Ovary (tissue), 9 donors: ENCODE measurements around the gene PDF. TPM values are rescaled to one million over a fixed set of nuclear protein-coding genes. Genes with fewer than 3 reads are reported as not detected.

Experiments used
- DNase-seq, 5 donors: peaks; one replicate each; pipeline ENCODE4 v3.0.0-alpha.2; 2019 to 2020
- H3K27ac ChIP-seq, 2 donors: fragments of 200-600 bp; one replicate each; pipeline versions ENCODE4 v1.5.1 to v1.8.0; 2019 to 2022
- H3K27me3 ChIP-seq: fragments of 200-600 bp; one replicate; pipeline ENCODE4 v1.8.0; 2022
- H3K36me3 ChIP-seq: fragments of 200-600 bp; sonication (generic); one replicate; pipeline ENCODE4 v1.5.1; 2019
- H3K4me1 ChIP-seq: one replicate; pipeline ENCODE4 v1.8.1; 2013; ENCODE audit warnings: mild to moderate bottlenecking, moderate library complexity; ENCODE audit not compliant: insufficient read depth
- H3K4me3 ChIP-seq: fragments of 200-600 bp; sonication (generic); one replicate; pipeline ENCODE4 v1.5.1; 2017
- H3K9me3 ChIP-seq, 2 donors: fragments of 200-600 bp in 1 of 2; sonication (generic) in 1 of 2; one replicate each; pipeline versions ENCODE4 v1.5.1 to v1.8.1; 2013 to 2019; ENCODE audit warnings: mild to moderate bottlenecking in 1 of 2, moderate library complexity in 1 of 2
- EP300 ChIP-seq: sonication (generic); formaldehyde crosslinking; IDR thresholded peaks from one replicate; pipeline ENCODE4 v1.6.1; 2017; ENCODE audit warnings: antibody characterized with exemption
- POLR2A ChIP-seq: fragments of 450-650 bp; IDR thresholded peaks from one replicate; pipeline ENCODE4 v1.6.1; 2017; ENCODE audit warnings: antibody characterized with exemption, mild to moderate bottlenecking, moderate library complexity
- WGBS, 3 donors: extraction: QIAGEN DNeasy Blood & Tissue Kit in 1 of 3; methylation state at CpG; one replicate each; pipeline versions ENCODE4 v1.1.5 to v1.1.7; 2013 to 2017; 5-methylcytosine and 5-hydroxymethylcytosine counted together
- intact Hi-C, 4 donors: fragments of 100-400 bp; cut with DNase I; formaldehyde crosslinking; loops; one replicate each; pipeline versions ENCODE4 v1.11.0 to v1.15.1; 2022 to 2023
- polyA plus RNA-seq, 2 donors: library from polyadenylated mRNA; stranded (reverse); fragments of 200-250 nt in 1 of 2; fragments of 350-450 nt in 1 of 2; fragmentation: Illumina TruSeq in 1 of 2; extraction: RNeasy Lipid Tissue Mini Kit (QIAGEN cat#74804) in 1 of 2; gene quantifications; one replicate each; pipeline ENCODE4 v1.2.3, GENCODE V29; 2013 to 2014
- total RNA-seq, 7 donors: library from RNA; depleted of rRNA in 2 of 7; stranded (reverse); fragments of >200 nt in 2 of 7; fragmentation: NEBNext Ultra II Directional in 3 of 7; extraction: Animal tissue kit (Norgen Biotek cat#: 25700) in 3 of 7; gene quantifications; one replicate each; pipeline versions ENCODE4 v1.1.0 to v1.2.4, GENCODE V29; 2016 to 2023
- TF ChIP-seq, protein P1 (sequence below), 3 donors: fragments of 450-650 bp in 2 of 3; fragments of 200-600 bp in 1 of 3; IDR thresholded peaks; one replicate each; pipeline versions ENCODE4 v1.5.1 to v1.8.0; 2016 to 2022; ENCODE audit warnings: antibody characterized with exemption in 3 of 3, mild to moderate bottlenecking in 1 of 3
- donor health status: DM: no; HTN: no; CAD: no; lungs with moderate emphysema.
- donor health status: DM: no; HTN: no; CAD: no.
- donor health status: Bipolar disorder and iron deficiency.
- donor health status: DM: yes; HTN: yes; CAD: no.
- donor health status: DM: no; HTN: no; CAD: no.
- donor health status: DM: yes; HTN: yes; CAD: no.

PDF gene
- total and polyA plus RNA-seq, 9 donors: 2.4 to 14.3 (median 10.4) TPM; not detected in 1

DNA sequence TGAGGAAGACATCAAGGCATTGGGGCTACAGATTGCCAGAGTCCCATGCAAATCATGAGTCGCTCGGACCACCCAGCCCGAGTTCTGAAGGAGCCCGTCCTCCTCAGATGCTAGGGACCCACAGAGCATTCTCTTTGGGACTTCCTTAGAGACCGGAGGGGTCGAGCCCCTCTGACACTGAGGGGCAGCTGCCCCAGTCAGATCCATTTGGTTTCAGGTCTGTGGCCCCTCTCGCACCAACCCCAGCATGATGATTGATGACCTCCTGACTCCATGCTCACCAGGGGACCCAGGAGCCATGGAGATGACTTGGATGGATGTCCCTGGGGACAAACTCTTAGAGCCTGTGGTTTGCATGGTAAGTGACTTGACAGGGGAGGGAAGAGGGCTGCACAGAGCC, 8.0 kb downstream of the PDF start:
- no peaks in the 10 kb centered on the region for H3K27me3 ChIP-seq
- H3K27ac ChIP-seq: no peak overlapping the region
- H3K4me3 ChIP-seq: no peak overlapping the region
- TF ChIP-seq, protein P1, sequence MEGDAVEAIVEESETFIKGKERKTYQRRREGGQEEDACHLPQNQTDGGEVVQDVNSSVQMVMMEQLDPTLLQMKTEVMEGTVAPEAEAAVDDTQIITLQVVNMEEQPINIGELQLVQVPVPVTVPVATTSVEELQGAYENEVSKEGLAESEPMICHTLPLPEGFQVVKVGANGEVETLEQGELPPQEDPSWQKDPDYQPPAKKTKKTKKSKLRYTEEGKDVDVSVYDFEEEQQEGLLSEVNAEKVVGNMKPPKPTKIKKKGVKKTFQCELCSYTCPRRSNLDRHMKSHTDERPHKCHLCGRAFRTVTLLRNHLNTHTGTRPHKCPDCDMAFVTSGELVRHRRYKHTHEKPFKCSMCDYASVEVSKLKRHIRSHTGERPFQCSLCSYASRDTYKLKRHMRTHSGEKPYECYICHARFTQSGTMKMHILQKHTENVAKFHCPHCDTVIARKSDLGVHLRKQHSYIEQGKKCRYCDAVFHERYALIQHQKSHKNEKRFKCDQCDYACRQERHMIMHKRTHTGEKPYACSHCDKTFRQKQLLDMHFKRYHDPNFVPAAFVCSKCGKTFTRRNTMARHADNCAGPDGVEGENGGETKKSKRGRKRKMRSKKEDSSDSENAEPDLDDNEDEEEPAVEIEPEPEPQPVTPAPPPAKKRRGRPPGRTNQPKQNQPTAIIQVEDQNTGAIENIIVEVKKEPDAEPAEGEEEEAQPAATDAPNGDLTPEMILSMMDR (IDR thresholded peaks at IDR 0.05): no peak
- TF ChIP-seq EP300: no peak
- TF ChIP-seq POLR2A: no peak
- DNase-seq: no peak
- no peaks in the 10 kb centered on the region for H3K36me3 ChIP-seq
- intact Hi-C loops: no loop called here
- no peaks in the 10 kb centered on the region for H3K4me1 ChIP-seq
- H3K9me3 ChIP-seq: no peaks in the 10 kb centered on the region
- 80 to 87% (median 86%) methylated on average over 7 of the region's 7 CpGs for WGBS, 3 donors

DNA sequence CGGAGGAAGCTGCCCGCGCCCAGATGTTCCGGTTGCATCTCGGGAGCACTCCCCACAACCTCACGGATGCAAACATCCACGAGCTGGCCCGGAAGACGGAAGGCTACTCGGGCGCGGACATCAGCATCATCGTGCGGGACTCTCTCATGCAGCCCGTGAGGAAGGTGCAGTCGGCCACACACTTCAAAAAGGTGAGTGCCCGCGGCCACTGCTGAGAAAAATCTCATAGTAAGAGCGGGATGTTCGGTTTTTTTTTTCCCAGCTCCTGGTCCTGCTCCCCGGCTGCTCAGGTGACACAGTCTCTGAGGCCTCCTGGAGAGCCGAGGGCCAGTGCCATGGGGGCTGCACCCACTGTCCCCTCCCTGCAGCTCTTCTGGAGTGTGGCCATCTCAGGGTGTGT, 9.3 kb downstream of the PDF start:
- H3K27me3 ChIP-seq: no peaks in the 10 kb centered on the region
- H3K4me3 ChIP-seq: no peak overlapping the region
- H3K9me3 ChIP-seq: no peaks in the 10 kb centered on the region
- WGBS, 3 donors: 85 to 89% (median 86%) methylated on average over 22 of the region's 22 CpGs
- no peaks in the 10 kb centered on the region for H3K4me1 ChIP-seq
- DNase-seq: peak in 1 of 5 donors; percentile 14
- H3K27ac ChIP-seq: no peak overlapping the region
- TF ChIP-seq, protein P1 (IDR thresholded peaks at IDR 0.05): no peak
- TF ChIP-seq EP300: no peak
- no peak for TF ChIP-seq POLR2A
- no peaks in the 10 kb centered on the region for H3K36me3 ChIP-seq
- intact Hi-C loops: no loop called here

GRCh38 chr16:69320740-69321073, 9.7 kb downstream of the PDF start:
- Histone ChIP-seq H3K4me3 (no peak overlapping the region), H3K36me3 (no peaks in the 10 kb centered on the region), H3K9me3 (no peaks in the 10 kb centered on the region), H3K27ac (no peak overlapping the region), H3K27me3 (no peaks in the 10 kb centered on the region), H3K4me1 (no peaks in the 10 kb centered on the region)
- TF ChIP-seq POLR2A (no peak), EP300 (no peak)
- TF ChIP-seq, protein P1 (IDR thresholded peaks at IDR 0.05): no peak
- intact Hi-C loops: no loop called here
- 85 to 88% (median 87%) methylated on average over 13 of the region's 13 CpGs for WGBS, 3 donors
- no peak for DNase-seq

GRCh38 chr16:69319826-69320739, 10.3 kb downstream of the PDF start:
- no peak for TF ChIP-seq POLR2A
- TF ChIP-seq, protein P1 (IDR thresholded peaks at IDR 0.05): no peak
- intact Hi-C loops: no loop called here
- H3K4me3 ChIP-seq: no peak overlapping the region
- H3K27me3 ChIP-seq: no peaks in the 10 kb centered on the region
- no peaks in the 10 kb centered on the region for H3K4me1 ChIP-seq
- H3K27ac ChIP-seq: no peak overlapping the region
- DNase-seq: peak in 1 of 5 donors; percentile 19
- H3K9me3 ChIP-seq: no peaks in the 10 kb centered on the region
- no peaks in the 10 kb centered on the region for H3K36me3 ChIP-seq
- 85 to 88% (median 87%) methylated on average over 29 to 30 of the region's 30 CpGs for WGBS, 3 donors
